ENCODE results near the gene NAA38. TPM values are rescaled to one million over a fixed set of nuclear protein-coding genes. Genes with fewer than 3 reads are reported as not detected.

The NAA38 gene
- polyA plus RNA-seq, 1 donor (not counting 4 experiments of a cell fraction or from before 2014, with no cell fraction given): 70.9 TPM

GRCh38 chr17:7880076-7880868 lies 22.9 kb upstream of the NAA38 start:
- Histone ChIP-seq H3K4me3 (ENCODE audit: control insufficient read depth in 2 of 3, extremely low read depth in 1 of 3, insufficient read depth in 2 of 3, low read depth in 1 of 3, low read length in 3 of 3) (no peak overlapping the region), H3K4me1 (ENCODE audit: control insufficient read depth, extremely low read depth, insufficient read depth, low read length) (peaks cover 17% of the 10 kb centered on the region), H4K20me1 (ENCODE audit: control insufficient read depth, extremely low read depth, insufficient read depth, low read length) (no peaks in the 10 kb centered on the region), H3K27ac (ENCODE audit: control insufficient read depth, insufficient read depth, low read length) (no peak overlapping the region), H3K36me3 (ENCODE audit: control insufficient read depth in 2 of 2, extremely low read depth in 1 of 2, insufficient read depth in 2 of 2, low read length in 2 of 2) (peaks cover 8 to 12% of the 10 kb centered on the region in 2 experiments), H3K9me3 (ENCODE audit: control insufficient read depth, low read depth, low read length) (no peaks in the 10 kb centered on the region), H3K79me2 (ENCODE audit: control insufficient read depth, insufficient read depth, low read length) (peaks cover 2% of the 10 kb centered on the region), H3K27me3 (ENCODE audit: control insufficient read depth, extremely low read depth, insufficient read depth, low read length) (no peaks in the 10 kb centered on the region), H2AFZ (ENCODE audit: control insufficient read depth, low read length) (no peak overlapping the region), H3K9ac (ENCODE audit: control insufficient read depth, extremely low read depth, insufficient read depth, low read length) (no peak overlapping the region), H3K9me1 (ENCODE audit: control insufficient read depth, extremely low read depth, insufficient read depth, low read length) (no peaks in the 10 kb centered on the region), H3K4me2 (ENCODE audit: control insufficient read depth, extremely low read depth, insufficient read depth, low read depth, low read length) (no peak overlapping the region)
- FAIRE-seq (no peak), DNase-seq (ENCODE audit: low read depth, low spot score) (no peak)
- TF ChIP-seq CTCF (optimal IDR thresholded peaks at IDR 0.05 in 1 of 3, IDR thresholded peaks at IDR 0.05 in 1 of 3, conservative IDR thresholded peaks at IDR 0.05 in 1 of 3; ENCODE audit: extremely low read depth in 1 of 3, insufficient read depth in 2 of 3, low read length in 3 of 3): no peak
- no peak for TF ChIP-seq EZH2 (IDR thresholded peaks at IDR 0.05; ENCODE audit: low read length)
- dilution Hi-C loops (cut with MboI; ENCODE audit: extremely low pct_ligation_motif_present, low sequenced_read_pairs): no loop called here

GRCh38 chr17:7878234-7878633 lies 20.9 kb upstream of the NAA38 start:
- DNase-seq (ENCODE audit: low read depth, low spot score): no peak
- Histone ChIP-seq H3K4me1 (ENCODE audit: control insufficient read depth, extremely low read depth, insufficient read depth, low read length) (peaks cover 14% of the 10 kb centered on the region), H3K27me3 (ENCODE audit: control insufficient read depth, extremely low read depth, insufficient read depth, low read length) (no peaks in the 10 kb centered on the region), H3K4me3 (ENCODE audit: control insufficient read depth in 2 of 3, extremely low read depth in 1 of 3, insufficient read depth in 2 of 3, low read depth in 1 of 3, low read length in 3 of 3) (no peak overlapping the region), H3K9me1 (ENCODE audit: control insufficient read depth, extremely low read depth, insufficient read depth, low read length) (no peaks in the 10 kb centered on the region), H3K79me2 (ENCODE audit: control insufficient read depth, insufficient read depth, low read length) (no peaks in the 10 kb centered on the region), H4K20me1 (ENCODE audit: control insufficient read depth, extremely low read depth, insufficient read depth, low read length) (no peaks in the 10 kb centered on the region), H3K36me3 (ENCODE audit: control insufficient read depth in 2 of 2, extremely low read depth in 1 of 2, insufficient read depth in 2 of 2, low read length in 2 of 2) (peaks cover 8 to 12% of the 10 kb centered on the region in 2 experiments), H3K9ac (ENCODE audit: control insufficient read depth, extremely low read depth, insufficient read depth, low read length) (no peak overlapping the region), H3K4me2 (ENCODE audit: control insufficient read depth, extremely low read depth, insufficient read depth, low read depth, low read length) (no peak overlapping the region), H3K9me3 (ENCODE audit: control insufficient read depth, low read depth, low read length) (no peaks in the 10 kb centered on the region), H3K27ac (ENCODE audit: control insufficient read depth, insufficient read depth, low read length) (no peak overlapping the region), H2AFZ (ENCODE audit: control insufficient read depth, low read length) (no peak overlapping the region)
- dilution Hi-C loops (cut with MboI; ENCODE audit: extremely low pct_ligation_motif_present, low sequenced_read_pairs): no loop called here
- TF ChIP-seq CTCF (optimal IDR thresholded peaks at IDR 0.05 in 1 of 3, IDR thresholded peaks at IDR 0.05 in 1 of 3, conservative IDR thresholded peaks at IDR 0.05 in 1 of 3; ENCODE audit: extremely low read depth in 1 of 3, insufficient read depth in 2 of 3, low read length in 3 of 3) (no peak), EZH2 (IDR thresholded peaks at IDR 0.05; ENCODE audit: low read length) (no peak)
- FAIRE-seq: no peak
